OCI-LY3 (cell line): Measurements from ENCODE around the gene EFNA2.

Experiments used
- H2AFZ ChIP-seq: fragments of 200-600, 300-600 bp; shearing (Covaris generic); 2 replicates; pipeline ENCODE4 v1.6.0; 2014; ENCODE audit warnings: antibody characterized with exemption, low read depth, low read length
- H3K27ac ChIP-seq: fragments of 200-600, 300-600 bp; sonication (generic); 2 replicates; pipeline ENCODE4 v1.5.1; 2014; ENCODE audit warnings: mild to moderate bottlenecking, low read length, moderate library complexity, mixed read lengths
- H3K27me3 ChIP-seq: fragments of 200-600, 300-600 bp; sonication (generic); 2 replicates; pipeline ENCODE4 v1.6.1; 2014; ENCODE audit warnings: low read depth, low read length, mixed read lengths
- H3K36me3 ChIP-seq: fragments of 200-600, 300-600 bp; sonication (generic); replicated peaks from 2 replicates; pipeline ENCODE3; 2014; ENCODE audit warnings: low read depth, low read length, mixed read lengths
- H3K4me1 ChIP-seq: fragments of 300-600, 200-600 bp; sonication (generic); 2 replicates; pipeline ENCODE4 v1.6.1; 2014; ENCODE audit warnings: low read length, mixed read lengths
- H3K4me2 ChIP-seq: fragments of 200-600, 300-600 bp; sonication (generic); 2 replicates; pipeline ENCODE4 v1.6.1; 2014; ENCODE audit warnings: low read length, mixed read lengths
- H3K4me3 ChIP-seq: fragments of 300-600, 200-600 bp; sonication (generic); 2 replicates; pipeline ENCODE4 v1.5.1; 2014; ENCODE audit warnings: antibody characterized with exemption, mild to moderate bottlenecking, low read length, moderate library complexity
- H3K79me2 ChIP-seq: fragments of 300-600, 200-600 bp; shearing (Covaris generic); 2 replicates; pipeline ENCODE4 v1.6.1; 2014; ENCODE audit warnings: mild to moderate bottlenecking, low read length, mixed read lengths
- H3K9ac ChIP-seq: fragments of 300-600, 200-600 bp; shearing (Covaris generic); 2 replicates; pipeline ENCODE4 v1.6.0; 2014; ENCODE audit warnings: mild to moderate bottlenecking, low read length, moderate library complexity
- H3K9me3 ChIP-seq: fragments of 200-600, 300-600 bp; shearing (Covaris generic); 2 replicates; pipeline ENCODE4 v1.6.1; 2014; ENCODE audit warnings: low read length, mixed read lengths; ENCODE audit not compliant: insufficient read depth
- H4K20me1 ChIP-seq: fragments of 200-600, 300-600 bp; sonication (generic); 2 replicates; pipeline ENCODE4 v1.6.1; 2016; ENCODE audit warnings: low read length, mixed read lengths; ENCODE audit not compliant: insufficient read depth
- CTCF ChIP-seq: fragments of 200-600, 300-600 bp; sonication (generic); IDR thresholded peaks from 2 replicates; pipeline ENCODE4 v1.5.1; 2014; ENCODE audit warnings: antibody characterized with exemption, low read length, low read depth
- EZH2phosphoT487 ChIP-seq: fragments of 200-600 bp; shearing (Covaris generic); IDR thresholded peaks from 2 replicates; pipeline ENCODE4 v1.6.1; 2018; ENCODE audit warnings: antibody characterized with exemption, mixed run types, low read depth

Gene EFNA2

GRCh38 chr19:1271528-1272422 is 13.9 kb upstream of the EFNA2 start:
- no peaks in the 10 kb centered on the region for H3K9me3 ChIP-seq
- peaks cover 16% of the 10 kb centered on the region for H4K20me1 ChIP-seq
- H3K27me3 ChIP-seq: peaks cover 11% of the 10 kb centered on the region
- H3K27ac ChIP-seq: no peak overlapping the region
- peaks cover 54% of the 10 kb centered on the region for H3K36me3 ChIP-seq
- peaks cover 42% of the 10 kb centered on the region for H3K4me1 ChIP-seq
- H3K4me2 ChIP-seq: no peak overlapping the region
- no peak for TF ChIP-seq EZH2phosphoT487
- TF ChIP-seq CTCF: no peak
- H2AFZ ChIP-seq: no peak overlapping the region
- H3K9ac ChIP-seq: no peak overlapping the region
- H3K79me2 ChIP-seq: peaks cover 65% of the 10 kb centered on the region
- H3K4me3 ChIP-seq: no peak overlapping the region

- no peak overlapping the region for H3K4me2 ChIP-seq
- peaks cover 54% of the 10 kb centered on the region for H3K36me3 ChIP-seq
- TF ChIP-seq EZH2phosphoT487: no peak
- TF ChIP-seq CTCF: no peak
- no peak overlapping the region for H3K27ac ChIP-seq
- no peaks in the 10 kb centered on the region for H3K9me3 ChIP-seq
- no peak overlapping the region for H3K9ac ChIP-seq
- H3K4me1 ChIP-seq: peaks cover 37% of the 10 kb centered on the region
- peaks cover 69% of the 10 kb centered on the region for H3K79me2 ChIP-seq
- peaks cover 4% of the 10 kb centered on the region; the same call in 1 of the 2 replicates for H3K27me3 ChIP-seq
- no peak overlapping the region for H2AFZ ChIP-seq
- peaks cover 16% of the 10 kb centered on the region for H4K20me1 ChIP-seq
- no peak overlapping the region for H3K4me3 ChIP-seq
Observed at GRCh38 chr19:1272423-1273262, 13.0 kb upstream of the EFNA2 start.

GRCh38 chr19:1273263-1274041 is 12.2 kb upstream of the EFNA2 start:
- no peak for TF ChIP-seq EZH2phosphoT487
- no peak for TF ChIP-seq CTCF
- peaks cover 54% of the 10 kb centered on the region for H3K36me3 ChIP-seq
- H3K9me3 ChIP-seq: no peaks in the 10 kb centered on the region
- no peak overlapping the region for H3K4me3 ChIP-seq
- H3K4me1 ChIP-seq: peaks cover 32% of the 10 kb centered on the region
- H3K9ac ChIP-seq: no peak overlapping the region
- peaks cover 16% of the 10 kb centered on the region for H4K20me1 ChIP-seq
- H3K79me2 ChIP-seq: peaks cover 69% of the 10 kb centered on the region
- H3K4me2 ChIP-seq: no peak overlapping the region
- H3K27ac ChIP-seq: no peak overlapping the region
- no peaks in the 10 kb centered on the region for H3K27me3 ChIP-seq
- no peak overlapping the region for H2AFZ ChIP-seq
